Superior temporal gyrus (tissue), 1 donor: ENCODE measurements around the gene CHN2.

Experiments used
- DNase-seq: peaks from one replicate; pipeline ENCODE4 v3.0.0-alpha.2; 2016; ENCODE audit errors: extremely low spot score

CHN2 gene

GRCh38 chr7:29362380-29362779, 167.8 kb downstream of the CHN2 start:
- no peak for DNase-seq

- DNase-seq = no peak
Measured at GRCh38 chr7:29363636-29364425, 169.3 kb downstream of the CHN2 start.

- DNase-seq = no peak
Measured at GRCh38 chr7:29364661-29365060, 170.1 kb downstream of the CHN2 start.

GRCh38 chr7:29365423-29365822, 170.8 kb downstream of the CHN2 start:
- no peak for DNase-seq

- DNase-seq = no peak
Measured at GRCh38 chr7:29367784-29368183, 173.2 kb downstream of the CHN2 start.

- no peak for DNase-seq
Measured at GRCh38 chr7:29369909-29370488, 175.4 kb downstream of the CHN2 start.

- DNase-seq = no peak
Measured at GRCh38 chr7:29370531-29371314, 176.1 kb downstream of the CHN2 start.

GRCh38 chr7:29371472-29371871, 176.9 kb downstream of the CHN2 start:
- no peak for DNase-seq

GRCh38 chr7:29372351-29373090, 177.9 kb downstream of the CHN2 start:
- no peak for DNase-seq

- no peak for DNase-seq
Measured at GRCh38 chr7:29375641-29376562, 181.3 kb downstream of the CHN2 start.

GRCh38 chr7:29377718-29378117, 183.1 kb downstream of the CHN2 start:
- no peak for DNase-seq

GRCh38 chr7:29379551-29379950, 185.0 kb downstream of the CHN2 start:
- no peak for DNase-seq

- DNase-seq = no peak
Measured at GRCh38 chr7:29381206-29382094, 186.9 kb downstream of the CHN2 start.

- no peak for DNase-seq
Measured at GRCh38 chr7:29384277-29384676, 189.7 kb downstream of the CHN2 start.

GRCh38 chr7:29385214-29385814, 190.7 kb downstream of the CHN2 start:
- no peak for DNase-seq

GRCh38 chr7:29386196-29386765, 191.7 kb downstream of the CHN2 start:
- peak; percentile 39 for DNase-seq

- DNase-seq = no peak
Measured at GRCh38 chr7:29391262-29391661, 196.7 kb downstream of the CHN2 start.

- DNase-seq = no peak
Measured at GRCh38 chr7:29394321-29394720, 199.7 kb downstream of the CHN2 start.

- no peak for DNase-seq
Measured at GRCh38 chr7:29396563-29396962, 202.0 kb downstream of the CHN2 start.
